IMR-90 (cell line): Measurements from ENCODE around the gene CADM4. TPM values are rescaled to one million over a fixed set of nuclear protein-coding genes. Genes with fewer than 3 reads are reported as not detected.

Experiments used
- ATAC-seq: fragments of 200-7000 bp; cut with Tn5 transposase; 2 replicates; pipeline ENCODE4 v1.9.1; 2020; ENCODE audit warnings: low read depth, mild to moderate bottlenecking, moderate library complexity
- BruUV-seq: library from RNA; stranded (reverse); fragments of 400-500 nt; replicated peaks from 2 replicates; lab custom pipeline; 2021; lab: Mats Ljungman, UMichigan
- CTCF ChIA-PET: fragments of 300-600 bp; formaldehyde crosslinking; extraction: SDS; loops from one replicate; lab custom pipeline; 2021; ENCODE audit warnings: antibody characterized with exemption; lab: Yijun Ruan, JAX
- POLR2A ChIA-PET: fragments of 300-600 bp; sonication (Branson Sonifier 250); formaldehyde crosslinking; loops from one replicate; lab custom pipeline; 2022; ENCODE audit warnings: antibody characterized with exemption; ENCODE audit not compliant: unreplicated experiment; lab: Charles Lee
- DNase-seq: peaks from one replicate; pipeline ENCODE4 v3.0.0; 2013
- H2AFZ ChIP-seq: replicated peaks from 2 replicates; pipeline ENCODE3; 2013; ENCODE audit warnings: low read length, mild to moderate bottlenecking; ENCODE audit not compliant: poor library complexity
- H2AK5ac ChIP-seq: 2 replicates; pipeline ENCODE4 v1.6.1; 2013; ENCODE audit warnings: low read depth, low read length, inconsistent platforms
- H2AK9ac ChIP-seq: replicated peaks from 2 replicates; pipeline ENCODE3; 2013; ENCODE audit warnings: mild to moderate bottlenecking, low read depth, low read length, moderate library complexity; ENCODE audit not compliant: poor library complexity
- H2BK120ac ChIP-seq: 2 replicates; pipeline ENCODE4 v1.6.1; 2013; ENCODE audit warnings: low read depth, low read length, inconsistent platforms
- H2BK15ac ChIP-seq: 3 replicates; pipeline ENCODE4 v1.6.1; 2013; ENCODE audit warnings: low read depth, low read length, inconsistent platforms
- H2BK20ac ChIP-seq: 2 replicates; pipeline ENCODE4 v1.6.1; 2013; ENCODE audit warnings: low read depth, mild to moderate bottlenecking, inconsistent platforms, low read length, moderate library complexity
- H2BK5ac ChIP-seq: 2 replicates; pipeline ENCODE4 v1.6.1; 2013; ENCODE audit warnings: mild to moderate bottlenecking, low read depth, low read length, inconsistent platforms; ENCODE audit not compliant: poor library complexity, severe bottlenecking
- H3K14ac ChIP-seq: replicated peaks from 2 replicates; pipeline ENCODE4 v1.6.1; 2013; ENCODE audit warnings: low read depth, low read length, inconsistent platforms
- H3K18ac ChIP-seq: 2 replicates; pipeline ENCODE4 v1.6.1; 2013; ENCODE audit warnings: low read depth, low read length, control low read depth
- H3K23ac ChIP-seq: 2 replicates; pipeline ENCODE4 v1.6.1; 2013; ENCODE audit warnings: low read depth, low read length, inconsistent platforms
- H3K27ac ChIP-seq: 2 replicates; pipeline ENCODE4 v1.5.1; 2013; ENCODE audit warnings: mild to moderate bottlenecking, control low read depth, low read length; ENCODE audit not compliant: insufficient read depth
- H3K27me3 ChIP-seq: 2 replicates; pipeline ENCODE4 v1.6.1; 2013; ENCODE audit warnings: low read length; ENCODE audit not compliant: control insufficient read depth, insufficient read depth
- H3K36me3 ChIP-seq: 2 replicates; pipeline ENCODE4 v1.6.1; 2013; ENCODE audit warnings: low read length, mixed read lengths; ENCODE audit not compliant: control insufficient read depth, insufficient read depth
- H3K4ac ChIP-seq: 2 replicates; pipeline ENCODE4 v1.6.1; 2013; ENCODE audit warnings: low read depth, low read length, inconsistent platforms
- H3K4me1 ChIP-seq: 2 replicates; pipeline ENCODE4 v1.6.1; 2013; ENCODE audit warnings: low read length, mixed read lengths; ENCODE audit not compliant: control insufficient read depth, insufficient read depth
- H3K4me2 ChIP-seq: 2 replicates; pipeline ENCODE4 v1.6.1; 2013; ENCODE audit warnings: low read depth, mild to moderate bottlenecking, control low read depth, low read length, moderate library complexity
- H3K4me3 ChIP-seq: 2 replicates; pipeline ENCODE4 v1.5.1; 2013; ENCODE audit warnings: low read depth, mild to moderate bottlenecking, control low read depth, low read length, moderate library complexity; ENCODE audit not compliant: insufficient read depth
- H3K56ac ChIP-seq: 2 replicates; pipeline ENCODE4 v1.6.1; 2013; ENCODE audit warnings: low read length, inconsistent platforms; ENCODE audit not compliant: insufficient read depth; ENCODE audit errors: extremely low read depth
- H3K79me1 ChIP-seq, 2 experiments: 2 replicates each; pipeline ENCODE4 v1.6.1; 2013; ENCODE audit warnings: low read length in 2 of 2, inconsistent platforms in 1 of 2, low read depth in 1 of 2
- H3K9ac ChIP-seq: 2 replicates; pipeline ENCODE4 v1.6.1; 2013; ENCODE audit warnings: low read depth, low read length, control low read depth
- H3K9me1 ChIP-seq: 2 replicates; pipeline ENCODE4 v1.6.1; 2013; ENCODE audit warnings: low read length, inconsistent platforms; ENCODE audit not compliant: insufficient read depth
- H3K9me3 ChIP-seq: 2 replicates; pipeline ENCODE4 v1.6.1; 2013; ENCODE audit warnings: low read length; ENCODE audit not compliant: control insufficient read depth, insufficient read depth
- H4K20me1 ChIP-seq: 2 replicates; pipeline ENCODE4 v1.6.1; 2013; ENCODE audit warnings: low read length, inconsistent platforms; ENCODE audit not compliant: insufficient read depth
- H4K5ac ChIP-seq: 2 replicates; pipeline ENCODE4 v1.6.1; 2013; ENCODE audit warnings: mild to moderate bottlenecking, low read depth, low read length, control low read depth
- H4K8ac ChIP-seq, 2 experiments: 2 replicates each; pipeline ENCODE4 v1.6.1; 2013; ENCODE audit warnings: low read depth in 2 of 2, low read length in 2 of 2, control low read depth in 1 of 2, inconsistent platforms in 1 of 2
- H4K91ac ChIP-seq: 2 replicates; pipeline ENCODE4 v1.6.1; 2013; ENCODE audit warnings: low read depth, low read length, inconsistent platforms; ENCODE audit not compliant: insufficient read depth
- BHLHE40 ChIP-seq: fragments of 150-350 bp; IDR thresholded peaks from 2 replicates; pipeline ENCODE4 v1.6.1; 2016; ENCODE audit warnings: mild to moderate bottlenecking, low read depth, low read length
- CEBPB ChIP-seq: IDR thresholded peaks from 2 replicates; pipeline ENCODE4 v1.6.1; 2012; ENCODE audit warnings: low read depth, low read length, improper control_type of control experiment
- CHD1 ChIP-seq: IDR thresholded peaks from 2 replicates; pipeline ENCODE4 v1.6.1; 2012; ENCODE audit warnings: low read depth, low read length, improper control_type of control experiment
- MAFK ChIP-seq: IDR thresholded peaks from 2 replicates; pipeline ENCODE4 v1.6.1; 2012; ENCODE audit warnings: low read depth, low read length, improper control_type of control experiment
- MXI1 ChIP-seq: IDR thresholded peaks from 2 replicates; pipeline ENCODE4 v1.6.1; 2012; ENCODE audit warnings: low read depth, mild to moderate bottlenecking, low read length, moderate library complexity, borderline replicate concordance
- NFE2L2 ChIP-seq: fragments of 150-350 bp; IDR thresholded peaks from 2 replicates; pipeline ENCODE4 v1.6.1; 2016; ENCODE audit warnings: low read depth, mild to moderate bottlenecking, low read length
- RAD21 ChIP-seq: IDR thresholded peaks from 2 replicates; pipeline ENCODE4 v1.6.1; 2012; ENCODE audit warnings: low read length, improper control_type of control experiment
- RCOR1 ChIP-seq: IDR thresholded peaks from 2 replicates; pipeline ENCODE4 v1.6.1; 2012; ENCODE audit warnings: mild to moderate bottlenecking, low read length, improper control_type of control experiment; ENCODE audit not compliant: insufficient replicate concordance
- RFX5 ChIP-seq: IDR thresholded peaks from 2 replicates; pipeline ENCODE4 v1.8.0; 2012; ENCODE audit warnings: low read depth, mild to moderate bottlenecking, low read length, moderate library complexity
- SMC3 ChIP-seq: fragments of 150-350 bp; IDR thresholded peaks from 2 replicates; pipeline ENCODE4 v1.6.1; 2016; ENCODE audit warnings: low read depth, mild to moderate bottlenecking, antibody characterized with exemption, low read length, moderate library complexity
- WGBS, 2 experiments: methylation state at CpG; one replicate each; pipeline versions ENCODE4 v1.1.5 to v1.1.7; 2013; ENCODE audit warnings: missing lambda C conversion rate in 2 of 2; ENCODE audit not compliant: insufficient read length in 1 of 2; ENCODE audit errors: extremely low coverage in 2 of 2; 5-methylcytosine and 5-hydroxymethylcytosine counted together
- dilution Hi-C: fragments of 300-500 bp; cut with HindIII; formaldehyde crosslinking; loops from one replicate; pipeline ENCODE4 v1.14.3; 2018; ENCODE audit warnings: low sequenced_read_pairs; ENCODE audit not compliant: unreplicated experiment
- in situ Hi-C: fragments of 300-500 bp; cut with MboI; formaldehyde crosslinking; loops from 3 replicates; pipeline ENCODE4 v1.14.3; 2019; ENCODE audit warnings: low sequenced_read_pairs, inconsistent platforms, mixed read lengths
- intact Hi-C: fragments of 100-400 bp; cut with micrococcal nuclease; formaldehyde crosslinking; loops from 2 replicates; pipeline ENCODE4 v1.10.0; 2022
- polyA plus RNA-seq, 3 experiments: library from polyadenylated mRNA; depleted of rRNA; stranded (reverse); fragments of >200 nt; gene quantifications; 2 replicates each; pipeline ENCODE4 v1.2.3, GENCODE V29; 2012; ENCODE audit warnings: low replicate concordance in 1 of 3
- total RNA-seq: library from RNA; depleted of rRNA; stranded (reverse); fragments of >200 nt; gene quantifications from 2 replicates; pipeline ENCODE4 v1.2.3, GENCODE V29; 2012
- TF ChIP-seq, protein P1 (sequence below): conservative IDR thresholded peaks from 2 replicates; pipeline ENCODE4 v1.5.1; 2012; ENCODE audit warnings: mild to moderate bottlenecking, low read depth, low read length, improper control_type of control experiment
- TF ChIP-seq, protein P2 (sequence below): fragments of 150-350 bp; IDR thresholded peaks from 2 replicates; pipeline ENCODE4 v1.6.1; 2017; ENCODE audit warnings: mild to moderate bottlenecking, antibody characterized with exemption, low read length, low read depth

CADM4 gene
- total and polyA plus RNA-seq, 2 of the 4 experiments (the other 2 are of a cell fraction), result 2.0 to 4.9 TPM

DNA sequence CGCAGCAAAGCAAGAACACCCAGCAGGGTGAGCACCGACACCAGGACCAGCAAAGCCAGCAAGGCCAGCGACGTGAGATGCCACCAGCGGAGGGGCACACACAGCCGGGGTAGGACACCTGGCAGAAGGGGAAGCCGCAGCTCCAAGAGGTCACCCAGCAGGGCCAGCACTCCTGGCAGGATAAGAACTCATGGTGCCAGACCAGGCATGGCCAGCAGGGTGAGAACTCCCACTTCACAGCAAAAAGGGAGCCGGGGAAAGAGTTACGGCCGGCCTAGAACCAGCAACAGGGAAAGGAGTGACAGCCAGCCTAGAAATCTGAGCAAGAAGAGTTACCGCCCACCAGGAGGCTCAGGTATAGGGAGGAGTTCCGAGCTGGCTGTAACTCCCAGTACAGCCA is 27.3 kb downstream of the CADM4 start:
- Histone ChIP-seq H2BK5ac (no peak overlapping the region), H3K18ac (no peak overlapping the region), H2AK9ac (no peak overlapping the region), H3K4me1 (no peaks in the 10 kb centered on the region), H3K36me3 (peaks cover 30% of the 10 kb centered on the region), H3K4me2 (no peak overlapping the region), H3K14ac (no peak overlapping the region), H3K56ac (no peak overlapping the region), H2AFZ (no peak overlapping the region), H3K9me3 (no peaks in the 10 kb centered on the region), H3K23ac (no peak overlapping the region), H4K91ac (no peak overlapping the region), H3K4ac (no peak overlapping the region), H3K4me3 (no peak overlapping the region), H4K8ac (no peak overlapping the region), H3K79me1 (peaks cover 33 to 71% of the 10 kb centered on the region in 2 experiments), H4K5ac (no peak overlapping the region), H3K27me3 (no peaks in the 10 kb centered on the region), H2BK20ac (no peak overlapping the region), H2BK120ac (no peak overlapping the region), H3K27ac (no peak overlapping the region), H4K20me1 (peaks cover 17% of the 10 kb centered on the region), H2BK15ac (no peak overlapping the region), H2AK5ac (no peak overlapping the region), H3K9ac (no peak overlapping the region), H3K9me1 (peaks cover 9% of the 10 kb centered on the region)
- dilution Hi-C loops (no loop called here), in situ Hi-C loops (no loop called here), intact Hi-C loops (no loop called here)
- DNase-seq, result no peak
- ATAC-seq, result no peak
- TF ChIP-seq MXI1 (no peak), RAD21 (no peak), RCOR1 (no peak), CHD1 (no peak), NFE2L2 (no peak), RFX5 (no peak), SMC3 (no peak), CEBPB (no peak), BHLHE40 (no peak), MAFK (no peak)
- TF ChIP-seq, protein P1, sequence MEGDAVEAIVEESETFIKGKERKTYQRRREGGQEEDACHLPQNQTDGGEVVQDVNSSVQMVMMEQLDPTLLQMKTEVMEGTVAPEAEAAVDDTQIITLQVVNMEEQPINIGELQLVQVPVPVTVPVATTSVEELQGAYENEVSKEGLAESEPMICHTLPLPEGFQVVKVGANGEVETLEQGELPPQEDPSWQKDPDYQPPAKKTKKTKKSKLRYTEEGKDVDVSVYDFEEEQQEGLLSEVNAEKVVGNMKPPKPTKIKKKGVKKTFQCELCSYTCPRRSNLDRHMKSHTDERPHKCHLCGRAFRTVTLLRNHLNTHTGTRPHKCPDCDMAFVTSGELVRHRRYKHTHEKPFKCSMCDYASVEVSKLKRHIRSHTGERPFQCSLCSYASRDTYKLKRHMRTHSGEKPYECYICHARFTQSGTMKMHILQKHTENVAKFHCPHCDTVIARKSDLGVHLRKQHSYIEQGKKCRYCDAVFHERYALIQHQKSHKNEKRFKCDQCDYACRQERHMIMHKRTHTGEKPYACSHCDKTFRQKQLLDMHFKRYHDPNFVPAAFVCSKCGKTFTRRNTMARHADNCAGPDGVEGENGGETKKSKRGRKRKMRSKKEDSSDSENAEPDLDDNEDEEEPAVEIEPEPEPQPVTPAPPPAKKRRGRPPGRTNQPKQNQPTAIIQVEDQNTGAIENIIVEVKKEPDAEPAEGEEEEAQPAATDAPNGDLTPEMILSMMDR, result no peak
- TF ChIP-seq, protein P2, sequence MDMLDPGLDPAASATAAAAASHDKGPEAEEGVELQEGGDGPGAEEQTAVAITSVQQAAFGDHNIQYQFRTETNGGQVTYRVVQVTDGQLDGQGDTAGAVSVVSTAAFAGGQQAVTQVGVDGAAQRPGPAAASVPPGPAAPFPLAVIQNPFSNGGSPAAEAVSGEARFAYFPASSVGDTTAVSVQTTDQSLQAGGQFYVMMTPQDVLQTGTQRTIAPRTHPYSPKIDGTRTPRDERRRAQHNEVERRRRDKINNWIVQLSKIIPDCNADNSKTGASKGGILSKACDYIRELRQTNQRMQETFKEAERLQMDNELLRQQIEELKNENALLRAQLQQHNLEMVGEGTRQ, result no peak
- ChIA-PET POLR2A (no interaction called here), CTCF (no interaction called here)
- WGBS, 2 experiments, result 97% methylated on average over 6 of the region's 12 CpGs; no CpG with 5 or more reads in 1 of the 2 experiments
- no TSS peak for BruUV-seq
